GM12878 (cell line): Measurements from ENCODE around the gene GCSAM. TPM values are rescaled to one million over a fixed set of nuclear protein-coding genes. Genes with fewer than 3 reads are reported as not detected.

Experiments
- BCL11A ChIP-seq: IDR thresholded peaks from 2 replicates; pipeline ENCODE4 v1.6.1; 2011; ENCODE audit warnings: low read depth, low read length
- BHLHE40 ChIP-seq, 2 experiments: fragments of 450-650 bp in 1 of 2; IDR thresholded peaks; 2 replicates each; pipeline ENCODE4 v1.6.1; 2011 to 2017; ENCODE audit warnings: low read depth in 2 of 2, borderline replicate concordance in 1 of 2, improper control_type of control experiment in 1 of 2, low read length in 1 of 2, mild to moderate bottlenecking in 1 of 2
- CREM ChIP-seq: IDR thresholded peaks from 2 replicates; pipeline ENCODE4 v1.6.1; 2014; ENCODE audit warnings: antibody characterized with exemption, low read depth
- EP300 ChIP-seq, 2 experiments: fragments of 150-350 bp in 1 of 2; IDR thresholded peaks; 2 replicates each; pipeline ENCODE4 v1.6.1; 2011 to 2012; ENCODE audit warnings: low read depth in 2 of 2, low read length in 2 of 2, borderline replicate concordance in 1 of 2, improper control_type of control experiment in 1 of 2, inconsistent platforms in 1 of 2; ENCODE audit not compliant: control insufficient read depth in 1 of 2
- HDAC6 ChIP-seq: fragments of 200-600 bp; sonication (generic); IDR thresholded peaks from one replicate; pipeline ENCODE4 v1.8.0; 2017; ENCODE audit warnings: antibody characterized with exemption; ENCODE audit not compliant: unreplicated experiment
- IKZF1 ChIP-seq: fragments of 450-650 bp; conservative IDR thresholded peaks from 2 replicates; pipeline ENCODE4 v1.6.1; 2017; ENCODE audit warnings: antibody characterized with exemption, mild to moderate bottlenecking
- MEF2A ChIP-seq: IDR thresholded peaks from 2 replicates; pipeline ENCODE4 v1.6.1; 2011; ENCODE audit warnings: low read depth, mild to moderate bottlenecking, low read length, moderate library complexity; ENCODE audit not compliant: insufficient read depth
- MTA2 ChIP-seq: fragments of 450-650 bp; IDR thresholded peaks from 2 replicates; pipeline ENCODE4 v1.6.1; 2016; ENCODE audit warnings: low read depth, mild to moderate bottlenecking, moderate library complexity
- NFYA ChIP-seq: IDR thresholded peaks from 2 replicates; pipeline ENCODE4 v1.6.1; 2011; ENCODE audit warnings: low read depth, mild to moderate bottlenecking, low read length, improper control_type of control experiment, borderline replicate concordance
- SIX5 ChIP-seq: IDR thresholded peaks from 2 replicates; pipeline ENCODE4 v1.6.1; 2011; ENCODE audit warnings: mild to moderate bottlenecking, low read depth, low read length, moderate library complexity; ENCODE audit not compliant: severe bottlenecking
- TBL1XR1 ChIP-seq: IDR thresholded peaks from 2 replicates; pipeline ENCODE4 v1.6.1; 2012; ENCODE audit warnings: low read depth, low read length, improper control_type of control experiment
- TCF12 ChIP-seq: IDR thresholded peaks from 2 replicates; pipeline ENCODE4 v1.6.1; 2011; ENCODE audit warnings: low read depth, mild to moderate bottlenecking, low read length
- TCF7 ChIP-seq: IDR thresholded peaks from 2 replicates; pipeline ENCODE4 v1.6.1; 2014; ENCODE audit warnings: antibody characterized with exemption, borderline replicate concordance
- ZBED1 ChIP-seq: IDR thresholded peaks from 2 replicates; pipeline ENCODE4 v1.6.1; 2016; ENCODE audit warnings: borderline replicate concordance
- polyA plus RNA-seq, 11 experiments: library from polyadenylated mRNA; depleted of rRNA in 4 of 11; unstranded in 6 of 11; stranded (reverse) in 5 of 11; fragments of >200 nt; fragmentation: Nextera tagmentation in 4 of 11; fragmentation: Illumina TruSeq in 1 of 11; extraction: Ambion mirVana in 4 of 11; extraction: Trizol in 1 of 11; gene quantifications; 1 replicate in 1 of 11; 2 replicates in 10 of 11; pipeline versions ENCODE4 v1.2.1 to v1.2.3, GENCODE V29; 2011 to 2016; ENCODE audit warnings: inconsistent platforms in 2 of 11, missing spikeins in 2 of 11, low read depth in 1 of 11
- total RNA-seq, 4 experiments: library from RNA; depleted of rRNA in 3 of 4; stranded (reverse); fragments of >200 nt in 3 of 4; fragmentation: Illumina TruSeq in 1 of 4; extraction: Trizol in 1 of 4; gene quantifications; 2 replicates each; pipeline versions ENCODE4 v1.2.1 to v1.2.3, GENCODE V29; 2013 to 2021
- TF ChIP-seq, protein P1 (sequence below): fragments of 450-650 bp; formaldehyde crosslinking; IDR thresholded peaks from 2 replicates; pipeline ENCODE4 v1.4.0; 2020; ENCODE audit warnings: mild to moderate bottlenecking, moderate library complexity
- TF ChIP-seq, protein P2 (sequence below): fragments of 450-650 bp; IDR thresholded peaks from 2 replicates; pipeline ENCODE4 v1.6.1; 2017; ENCODE audit warnings: borderline replicate concordance
- TF ChIP-seq, protein P3 (sequence below): fragments of 450-650 bp; IDR thresholded peaks from 2 replicates; pipeline ENCODE4 v1.6.1; 2017; ENCODE audit warnings: low read depth, mild to moderate bottlenecking, moderate library complexity
- TF ChIP-seq, protein P4 (sequence below): fragments of 450-650 bp; IDR thresholded peaks from 2 replicates; pipeline ENCODE4 v1.6.1; 2016; ENCODE audit warnings: mild to moderate bottlenecking

The GCSAM gene
- total and polyA plus RNA-seq, 10 of the 15 experiments (the other 5 are each of a cell fraction or from before 2014, with no cell fraction given): 81.5 to 407 (median 107) TPM

DNA sequence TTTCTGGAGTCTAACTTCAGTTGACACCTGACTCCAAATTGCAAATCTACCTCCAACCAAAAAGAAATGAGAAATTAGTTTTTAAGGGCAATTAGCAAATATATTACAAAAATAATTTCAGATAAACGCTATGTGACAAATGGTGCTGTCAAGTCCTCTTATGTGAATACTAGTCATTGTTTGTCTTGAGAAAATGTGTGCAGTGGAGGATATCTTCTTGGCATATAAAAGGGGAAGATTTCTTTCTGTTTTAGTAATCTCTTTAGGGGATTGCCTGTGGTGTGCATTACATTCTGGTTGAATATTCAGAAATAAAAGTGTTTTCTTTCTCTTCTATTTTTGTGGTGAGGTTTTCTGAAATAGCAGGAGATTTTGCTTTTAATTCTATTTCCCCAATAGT, 3.0 kb upstream of the GCSAM start (continued):
- TF ChIP-seq, protein P1, sequence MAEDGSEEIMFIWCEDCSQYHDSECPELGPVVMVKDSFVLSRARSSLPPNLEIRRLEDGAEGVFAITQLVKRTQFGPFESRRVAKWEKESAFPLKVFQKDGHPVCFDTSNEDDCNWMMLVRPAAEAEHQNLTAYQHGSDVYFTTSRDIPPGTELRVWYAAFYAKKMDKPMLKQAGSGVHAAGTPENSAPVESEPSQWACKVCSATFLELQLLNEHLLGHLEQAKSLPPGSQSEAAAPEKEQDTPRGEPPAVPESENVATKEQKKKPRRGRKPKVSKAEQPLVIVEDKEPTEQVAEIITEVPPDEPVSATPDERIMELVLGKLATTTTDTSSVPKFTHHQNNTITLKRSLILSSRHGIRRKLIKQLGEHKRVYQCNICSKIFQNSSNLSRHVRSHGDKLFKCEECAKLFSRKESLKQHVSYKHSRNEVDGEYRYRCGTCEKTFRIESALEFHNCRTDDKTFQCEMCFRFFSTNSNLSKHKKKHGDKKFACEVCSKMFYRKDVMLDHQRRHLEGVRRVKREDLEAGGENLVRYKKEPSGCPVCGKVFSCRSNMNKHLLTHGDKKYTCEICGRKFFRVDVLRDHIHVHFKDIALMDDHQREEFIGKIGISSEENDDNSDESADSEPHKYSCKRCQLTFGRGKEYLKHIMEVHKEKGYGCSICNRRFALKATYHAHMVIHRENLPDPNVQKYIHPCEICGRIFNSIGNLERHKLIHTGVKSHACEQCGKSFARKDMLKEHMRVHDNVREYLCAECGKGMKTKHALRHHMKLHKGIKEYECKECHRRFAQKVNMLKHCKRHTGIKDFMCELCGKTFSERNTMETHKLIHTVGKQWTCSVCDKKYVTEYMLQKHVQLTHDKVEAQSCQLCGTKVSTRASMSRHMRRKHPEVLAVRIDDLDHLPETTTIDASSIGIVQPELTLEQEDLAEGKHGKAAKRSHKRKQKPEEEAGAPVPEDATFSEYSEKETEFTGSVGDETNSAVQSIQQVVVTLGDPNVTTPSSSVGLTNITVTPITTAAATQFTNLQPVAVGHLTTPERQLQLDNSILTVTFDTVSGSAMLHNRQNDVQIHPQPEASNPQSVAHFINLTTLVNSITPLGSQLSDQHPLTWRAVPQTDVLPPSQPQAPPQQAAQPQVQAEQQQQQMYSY (CRISPR knock-in tag): no peak
- TF ChIP-seq IKZF1 (peak; percentile 57), BHLHE40 (IDR thresholded peaks at IDR 0.05; ENCODE audit: borderline replicate concordance in 1 of 2, low read depth in 2 of 2, low read length in 1 of 2) (peak in 1 of 2 experiments; percentile 56; a peak in 1 of 4 replicates), TCF7 (peak; percentile 47; the same call in 1 of the 2 replicates), TCF12 (0 out of 2 replicates have a peak, but pooled peaks have one; percentile 6), EP300 (IDR thresholded peaks at IDR 0.05; ENCODE audit: borderline replicate concordance in 1 of 2, control insufficient read depth in 1 of 2, low read depth in 2 of 2, low read length in 2 of 2) (peak in 1 of 2 experiments; percentile 73; a peak in 3 of 4 replicates), HDAC6 (no peak), CREM (peak; percentile 57), NFYA (no peak), MTA2 (peak; percentile 79), TBL1XR1 (peak; percentile 67; the same call in 1 of the 2 replicates), MEF2A (peak; percentile 85), SIX5 (no peak), ZBED1 (peak; percentile 89), BCL11A (peak; percentile 44; the same call in 1 of the 2 replicates)
- TF ChIP-seq, protein P2, sequence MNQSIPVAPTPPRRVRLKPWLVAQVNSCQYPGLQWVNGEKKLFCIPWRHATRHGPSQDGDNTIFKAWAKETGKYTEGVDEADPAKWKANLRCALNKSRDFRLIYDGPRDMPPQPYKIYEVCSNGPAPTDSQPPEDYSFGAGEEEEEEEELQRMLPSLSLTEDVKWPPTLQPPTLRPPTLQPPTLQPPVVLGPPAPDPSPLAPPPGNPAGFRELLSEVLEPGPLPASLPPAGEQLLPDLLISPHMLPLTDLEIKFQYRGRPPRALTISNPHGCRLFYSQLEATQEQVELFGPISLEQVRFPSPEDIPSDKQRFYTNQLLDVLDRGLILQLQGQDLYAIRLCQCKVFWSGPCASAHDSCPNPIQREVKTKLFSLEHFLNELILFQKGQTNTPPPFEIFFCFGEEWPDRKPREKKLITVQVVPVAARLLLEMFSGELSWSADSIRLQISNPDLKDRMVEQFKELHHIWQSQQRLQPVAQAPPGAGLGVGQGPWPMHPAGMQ: no peak
- TF ChIP-seq, protein P3, sequence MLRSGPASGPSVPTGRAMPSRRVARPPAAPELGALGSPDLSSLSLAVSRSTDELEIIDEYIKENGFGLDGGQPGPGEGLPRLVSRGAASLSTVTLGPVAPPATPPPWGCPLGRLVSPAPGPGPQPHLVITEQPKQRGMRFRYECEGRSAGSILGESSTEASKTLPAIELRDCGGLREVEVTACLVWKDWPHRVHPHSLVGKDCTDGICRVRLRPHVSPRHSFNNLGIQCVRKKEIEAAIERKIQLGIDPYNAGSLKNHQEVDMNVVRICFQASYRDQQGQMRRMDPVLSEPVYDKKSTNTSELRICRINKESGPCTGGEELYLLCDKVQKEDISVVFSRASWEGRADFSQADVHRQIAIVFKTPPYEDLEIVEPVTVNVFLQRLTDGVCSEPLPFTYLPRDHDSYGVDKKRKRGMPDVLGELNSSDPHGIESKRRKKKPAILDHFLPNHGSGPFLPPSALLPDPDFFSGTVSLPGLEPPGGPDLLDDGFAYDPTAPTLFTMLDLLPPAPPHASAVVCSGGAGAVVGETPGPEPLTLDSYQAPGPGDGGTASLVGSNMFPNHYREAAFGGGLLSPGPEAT: peak; percentile 77; the same call in 1 of the 2 replicates
- TF ChIP-seq, protein P4, sequence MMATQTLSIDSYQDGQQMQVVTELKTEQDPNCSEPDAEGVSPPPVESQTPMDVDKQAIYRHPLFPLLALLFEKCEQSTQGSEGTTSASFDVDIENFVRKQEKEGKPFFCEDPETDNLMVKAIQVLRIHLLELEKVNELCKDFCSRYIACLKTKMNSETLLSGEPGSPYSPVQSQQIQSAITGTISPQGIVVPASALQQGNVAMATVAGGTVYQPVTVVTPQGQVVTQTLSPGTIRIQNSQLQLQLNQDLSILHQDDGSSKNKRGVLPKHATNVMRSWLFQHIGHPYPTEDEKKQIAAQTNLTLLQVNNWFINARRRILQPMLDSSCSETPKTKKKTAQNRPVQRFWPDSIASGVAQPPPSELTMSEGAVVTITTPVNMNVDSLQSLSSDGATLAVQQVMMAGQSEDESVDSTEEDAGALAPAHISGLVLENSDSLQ: peak; percentile 55; the same call in 1 of the 2 replicates
